ENCODE measurements around the gene C22orf39.

C22orf39 gene

GRCh38 chr22:19454156-19454555, 6.6 kb upstream of the C22orf39 start:
- no peak for TF ChIP-seq CTCF (IDR thresholded peaks at IDR 0.05; ENCODE audit: insufficient read depth, low read depth, low read length, missing control alignments)
- no peak for DNase-seq (ENCODE audit: low read depth)
- no peak overlapping the region for H3K4me3 ChIP-seq (ENCODE audit: low read depth, low read length)

GRCh38 chr22:19453718-19454117, 6.2 kb upstream of the C22orf39 start:
- H3K4me3 ChIP-seq (ENCODE audit: low read depth, low read length), result no peak overlapping the region
- DNase-seq (ENCODE audit: low read depth), result no peak
- TF ChIP-seq CTCF (IDR thresholded peaks at IDR 0.05; ENCODE audit: insufficient read depth, low read depth, low read length, missing control alignments), result no peak

- no peak overlapping the region for H3K4me3 ChIP-seq (ENCODE audit: low read depth, low read length)
- DNase-seq (ENCODE audit: low read depth), result no peak
- no peak for TF ChIP-seq CTCF (IDR thresholded peaks at IDR 0.05; ENCODE audit: insufficient read depth, low read depth, low read length, missing control alignments)
Observed at GRCh38 chr22:19451570-19451969, 4.1 kb upstream of the C22orf39 start.

- TF ChIP-seq CTCF (IDR thresholded peaks at IDR 0.05; ENCODE audit: insufficient read depth, low read depth, low read length, missing control alignments), result no peak
- DNase-seq (ENCODE audit: low read depth), result no peak
- H3K4me3 ChIP-seq (ENCODE audit: low read depth, low read length), result no peak overlapping the region
Observed at GRCh38 chr22:19450363-19451175, 3.1 kb upstream of the C22orf39 start.

- TF ChIP-seq CTCF (IDR thresholded peaks at IDR 0.05; ENCODE audit: insufficient read depth, low read depth, low read length, missing control alignments), result no peak
- no peak overlapping the region for H3K4me3 ChIP-seq (ENCODE audit: low read depth, low read length)
Observed at GRCh38 chr22:19449422-19449767, 1.9 kb upstream of the C22orf39 start.

GRCh38 chr22:19448739-19449421, 1.4 kb upstream of the C22orf39 start:
- peak overlapping the region; percentile 72 for H3K4me3 ChIP-seq (ENCODE audit: low read depth, low read length)
- TF ChIP-seq CTCF (IDR thresholded peaks at IDR 0.05; ENCODE audit: insufficient read depth, low read depth, low read length, missing control alignments), result no peak
- peak; percentile 77 for DNase-seq (ENCODE audit: low read depth)

More at GRCh38 chr22:19449422-19449767, 1.9 kb upstream of the C22orf39 start:
- DNase-seq (ENCODE audit: low read depth), result no peak

Data from GM12865 (cell line).